ENCODE measurements around the gene DLG2. TPM values are rescaled to one million over a fixed set of nuclear protein-coding genes. Genes with fewer than 3 reads are reported as not detected.

DLG2 gene
- total RNA-seq, 3 donors from 2014 or later (not counting 1 experiment from before 2014, with no cell fraction given), result 1.7 to 2.9 (median 2.2) TPM

DNA sequence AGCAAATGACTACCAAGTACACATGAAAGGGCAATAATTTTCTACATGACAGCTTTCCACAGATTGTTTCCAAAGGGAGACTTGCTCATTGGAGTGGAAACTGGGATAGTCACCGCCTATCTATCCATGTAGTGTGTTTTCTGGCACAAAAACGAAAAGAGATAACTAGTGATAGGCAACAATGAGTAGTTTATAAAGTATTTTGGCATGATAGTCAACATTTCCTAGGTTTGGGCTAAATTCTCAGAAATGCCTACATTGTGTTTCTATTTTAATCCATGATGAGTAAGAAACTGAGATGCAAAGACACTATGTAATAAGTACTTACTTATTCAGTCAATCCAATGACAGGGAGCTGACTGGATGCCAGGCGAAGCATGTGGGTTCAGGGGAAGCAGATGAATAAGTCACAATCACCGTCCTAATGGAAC, 1129.1 kb downstream of the DLG2 start:
- no peak for ATAC-seq

DNA sequence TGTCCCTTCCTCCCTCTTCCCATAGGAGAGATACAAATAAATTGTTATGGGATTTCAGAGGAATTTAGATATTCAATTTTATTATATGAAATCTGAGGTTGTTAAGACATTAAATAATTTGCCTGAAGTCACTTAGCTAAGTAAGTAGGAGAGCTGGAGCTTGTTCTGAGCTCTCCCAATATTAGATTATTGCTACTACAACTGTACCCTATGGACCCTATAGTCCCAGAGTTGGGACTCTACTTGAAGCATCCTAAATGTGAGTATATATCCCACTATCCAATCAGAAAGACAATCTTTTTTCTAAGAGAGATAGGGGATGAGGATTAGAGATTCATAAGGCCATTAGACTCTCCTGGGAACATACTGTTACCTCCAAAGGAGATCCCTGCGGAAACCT, 1130.0 kb downstream of the DLG2 start:
- no peaks in the 10 kb centered on the region for H3K4me1 Mint-ChIP-seq
- H3K4me1 ChIP-seq (ENCODE audit: control insufficient read depth, insufficient read depth, low read length), result no peaks in the 10 kb centered on the region
- H3K27me3 ChIP-seq (ENCODE audit: control insufficient read depth, insufficient read depth, low read length), result no peaks in the 10 kb centered on the region
- 63% methylated on average over 1 of the region's 1 CpG for WGBS (ENCODE audit: insufficient coverage)
- H3K27me3 Mint-ChIP-seq (ENCODE audit: low read depth in 2 of 2), result peaks cover 0 to 2% of the 10 kb centered on the region in 2 donors
- no peak overlapping the region for H3K4me3 Mint-ChIP-seq
- ATAC-seq, result no peak
- H3K27ac Mint-ChIP-seq, result no peak overlapping the region
- no peak overlapping the region for H3K4me3 ChIP-seq (ENCODE audit: low read length)
- H3K36me3 Mint-ChIP-seq, result no peaks in the 10 kb centered on the region
- no peak for DNase-seq
- TF ChIP-seq, protein P1, sequence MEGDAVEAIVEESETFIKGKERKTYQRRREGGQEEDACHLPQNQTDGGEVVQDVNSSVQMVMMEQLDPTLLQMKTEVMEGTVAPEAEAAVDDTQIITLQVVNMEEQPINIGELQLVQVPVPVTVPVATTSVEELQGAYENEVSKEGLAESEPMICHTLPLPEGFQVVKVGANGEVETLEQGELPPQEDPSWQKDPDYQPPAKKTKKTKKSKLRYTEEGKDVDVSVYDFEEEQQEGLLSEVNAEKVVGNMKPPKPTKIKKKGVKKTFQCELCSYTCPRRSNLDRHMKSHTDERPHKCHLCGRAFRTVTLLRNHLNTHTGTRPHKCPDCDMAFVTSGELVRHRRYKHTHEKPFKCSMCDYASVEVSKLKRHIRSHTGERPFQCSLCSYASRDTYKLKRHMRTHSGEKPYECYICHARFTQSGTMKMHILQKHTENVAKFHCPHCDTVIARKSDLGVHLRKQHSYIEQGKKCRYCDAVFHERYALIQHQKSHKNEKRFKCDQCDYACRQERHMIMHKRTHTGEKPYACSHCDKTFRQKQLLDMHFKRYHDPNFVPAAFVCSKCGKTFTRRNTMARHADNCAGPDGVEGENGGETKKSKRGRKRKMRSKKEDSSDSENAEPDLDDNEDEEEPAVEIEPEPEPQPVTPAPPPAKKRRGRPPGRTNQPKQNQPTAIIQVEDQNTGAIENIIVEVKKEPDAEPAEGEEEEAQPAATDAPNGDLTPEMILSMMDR (IDR thresholded peaks at IDR 0.05), result no peak
- intact Hi-C loops (cut with micrococcal nuclease), result no loop called here
- H3K9me3 ChIP-seq (ENCODE audit: control insufficient read depth, insufficient read depth, low read length), result no peaks in the 10 kb centered on the region
- peaks cover 10 to 16% of the 10 kb centered on the region in 2 donors for H3K9me3 Mint-ChIP-seq
- no peak overlapping the region for H3K27ac ChIP-seq (ENCODE audit: low read length)
- H3K36me3 ChIP-seq (ENCODE audit: control insufficient read depth, insufficient read depth, low read length), result no peaks in the 10 kb centered on the region

More for the DNA sequence above, 1129.1 kb downstream of the DLG2 start:
- H3K27me3 Mint-ChIP-seq (ENCODE audit: low read depth in 2 of 2), result peaks cover 0 to 2% of the 10 kb centered on the region in 2 donors
- Histone ChIP-seq H3K27me3 (ENCODE audit: control insufficient read depth, insufficient read depth, low read length) (no peaks in the 10 kb centered on the region), H3K4me3 (ENCODE audit: low read length) (no peak overlapping the region), H3K9me3 (ENCODE audit: control insufficient read depth, insufficient read depth, low read length) (no peaks in the 10 kb centered on the region), H3K27ac (ENCODE audit: low read length) (no peak overlapping the region), H3K36me3 (ENCODE audit: control insufficient read depth, insufficient read depth, low read length) (no peaks in the 10 kb centered on the region), H3K4me1 (ENCODE audit: control insufficient read depth, insufficient read depth, low read length) (no peaks in the 10 kb centered on the region)
- TF ChIP-seq, protein P1 (IDR thresholded peaks at IDR 0.05), result no peak
- H3K27ac Mint-ChIP-seq, result no peak overlapping the region
- H3K36me3 Mint-ChIP-seq, result no peaks in the 10 kb centered on the region
- H3K4me3 Mint-ChIP-seq, result no peak overlapping the region
- WGBS (ENCODE audit: insufficient coverage), result 79% methylated on average over 4 of the region's 4 CpGs
- intact Hi-C loops (cut with micrococcal nuclease), result no loop called here
- no peak for DNase-seq
- H3K4me1 Mint-ChIP-seq, result no peaks in the 10 kb centered on the region
- H3K9me3 Mint-ChIP-seq, result peaks cover 9 to 18% of the 10 kb centered on the region in 2 donors

DNA sequence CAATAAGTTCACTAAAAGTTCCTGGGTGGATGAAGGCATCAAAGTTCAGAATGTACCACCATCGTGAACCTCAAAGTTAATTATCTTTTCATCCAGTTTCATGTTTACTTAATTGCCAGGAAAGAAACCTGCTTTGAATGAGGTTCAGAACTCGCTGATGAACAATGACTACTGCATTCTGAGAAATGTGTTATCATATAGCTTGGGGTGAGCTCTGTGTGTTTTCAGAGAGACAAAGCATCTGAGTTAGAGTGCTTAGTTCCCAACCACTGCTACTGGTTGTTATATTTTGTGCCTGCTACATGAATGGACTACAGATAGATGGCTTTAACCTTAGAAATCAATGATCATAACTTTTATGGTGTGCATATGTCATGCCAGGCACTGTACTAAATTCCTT, 1131.0 kb downstream of the DLG2 start:
- Histone ChIP-seq H3K27me3 (ENCODE audit: control insufficient read depth, insufficient read depth, low read length) (no peaks in the 10 kb centered on the region), H3K36me3 (ENCODE audit: control insufficient read depth, insufficient read depth, low read length) (no peaks in the 10 kb centered on the region), H3K4me1 (ENCODE audit: control insufficient read depth, insufficient read depth, low read length) (no peaks in the 10 kb centered on the region), H3K27ac (ENCODE audit: low read length) (no peak overlapping the region), H3K9me3 (ENCODE audit: control insufficient read depth, insufficient read depth, low read length) (no peaks in the 10 kb centered on the region), H3K4me3 (ENCODE audit: low read length) (no peak overlapping the region)
- Mint-ChIP-seq H3K36me3 (no peaks in the 10 kb centered on the region), H3K27ac (no peak overlapping the region), H3K9me3 (peaks cover 9 to 12% of the 10 kb centered on the region in 2 donors), H3K4me1 (no peaks in the 10 kb centered on the region), H3K4me3 (no peak overlapping the region), H3K27me3 (ENCODE audit: low read depth in 2 of 2) (peaks cover 0 to 2% of the 10 kb centered on the region in 2 donors)
- ATAC-seq (no peak), DNase-seq (no peak)
- TF ChIP-seq, protein P1 (IDR thresholded peaks at IDR 0.05), result no peak
- intact Hi-C loops (cut with micrococcal nuclease), result no loop called here
- WGBS (ENCODE audit: insufficient coverage), result 62% methylated on average over 2 of the region's 2 CpGs

DNA sequence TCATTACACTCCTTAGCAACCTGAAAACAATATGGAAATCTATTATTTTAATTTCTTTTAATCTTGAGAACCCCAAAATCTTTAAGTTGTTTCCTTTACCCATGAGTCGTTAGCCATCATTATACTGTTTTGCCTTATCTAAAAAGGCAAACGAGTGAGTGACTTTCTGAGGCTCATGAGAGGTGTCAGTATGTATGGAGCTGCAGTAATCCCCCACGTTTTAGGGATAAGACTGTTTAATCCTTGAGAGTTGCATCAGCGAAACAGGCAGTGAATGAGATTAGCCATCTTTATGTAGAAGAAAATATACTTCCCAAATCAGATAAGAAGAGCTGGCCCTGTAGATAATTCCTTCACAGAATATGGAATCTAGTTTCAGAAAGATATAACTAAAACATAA, 1147.0 kb downstream of the DLG2 start:
- ATAC-seq, result no peak
- intact Hi-C loops (cut with micrococcal nuclease), result no loop called here
- Mint-ChIP-seq H3K4me1 (no peaks in the 10 kb centered on the region), H3K27me3 (ENCODE audit: low read depth in 2 of 2) (no peaks in the 10 kb centered on the region), H3K4me3 (no peak overlapping the region), H3K9me3 (peaks cover 0 to 4% of the 10 kb centered on the region in 2 donors), H3K27ac (no peak overlapping the region), H3K36me3 (no peaks in the 10 kb centered on the region)
- Histone ChIP-seq H3K4me3 (ENCODE audit: low read length) (no peak overlapping the region), H3K4me1 (ENCODE audit: control insufficient read depth, insufficient read depth, low read length) (no peaks in the 10 kb centered on the region), H3K36me3 (ENCODE audit: control insufficient read depth, insufficient read depth, low read length) (no peaks in the 10 kb centered on the region), H3K27me3 (ENCODE audit: control insufficient read depth, insufficient read depth, low read length) (no peaks in the 10 kb centered on the region), H3K9me3 (ENCODE audit: control insufficient read depth, insufficient read depth, low read length) (no peaks in the 10 kb centered on the region), H3K27ac (ENCODE audit: low read length) (no peak overlapping the region)
- 53% methylated on average over 3 of the region's 4 CpGs for WGBS (ENCODE audit: insufficient coverage)
- DNase-seq, result no peak
- TF ChIP-seq, protein P1 (IDR thresholded peaks at IDR 0.05), result no peak
